Fibroblast of villous mesenchyme (primary cell): ENCODE measurements around the gene NUDT2. TPM values are rescaled to one million over a fixed set of nuclear protein-coding genes. Genes with fewer than 3 reads are reported as not detected.
"Not testable (repeated sequence)": the region's sequence is repeated elsewhere in the genome, so short reads cannot be mapped to it uniquely, and the experiment has no call there.

ENCODE experiments used
- DNase-seq: peaks from one replicate; pipeline ENCODE4 v3.0.0-alpha.2; 2010; ENCODE audit warnings: low read depth
- H3K4me3 ChIP-seq: 2 replicates; pipeline ENCODE4 v1.5.1; 2011; ENCODE audit warnings: low read depth, mild to moderate bottlenecking, low read length
- total RNA-seq: library from RNA; depleted of rRNA; stranded (reverse); fragments of >200 nt; gene quantifications from 2 replicates; pipeline ENCODE4 v1.2.3, GENCODE V29; 2012
- TF ChIP-seq, protein P1 (sequence below): IDR thresholded peaks from 2 replicates; pipeline ENCODE4 v1.5.1; 2012; ENCODE audit warnings: low read depth, mild to moderate bottlenecking, low read length; ENCODE audit not compliant: insufficient read depth

The NUDT2 gene
- total RNA-seq, 1 donor = 30.2 TPM

DNA sequence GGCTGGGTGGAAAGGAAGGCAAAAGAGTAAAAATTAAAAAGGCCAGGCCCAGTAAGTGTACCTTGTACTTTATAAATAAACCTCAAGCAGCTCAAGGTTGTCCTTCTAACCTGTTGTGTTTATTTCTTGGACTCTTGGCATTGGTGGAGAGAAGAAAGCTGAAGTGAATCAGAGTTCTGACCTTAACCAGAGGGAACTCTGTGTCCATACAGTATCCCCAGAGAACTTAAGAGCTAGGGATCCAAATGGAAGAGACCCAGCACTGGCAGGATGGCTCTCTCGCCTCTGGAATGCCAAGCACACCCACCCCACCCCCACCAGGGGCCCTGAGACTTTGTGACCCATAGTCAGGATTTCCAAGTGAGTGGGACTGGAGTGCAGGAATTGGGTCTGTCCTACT lies 14.2 kb downstream of the NUDT2 start:
- H3K4me3 ChIP-seq = no peak overlapping the region
- no peak for DNase-seq
- TF ChIP-seq, protein P1, sequence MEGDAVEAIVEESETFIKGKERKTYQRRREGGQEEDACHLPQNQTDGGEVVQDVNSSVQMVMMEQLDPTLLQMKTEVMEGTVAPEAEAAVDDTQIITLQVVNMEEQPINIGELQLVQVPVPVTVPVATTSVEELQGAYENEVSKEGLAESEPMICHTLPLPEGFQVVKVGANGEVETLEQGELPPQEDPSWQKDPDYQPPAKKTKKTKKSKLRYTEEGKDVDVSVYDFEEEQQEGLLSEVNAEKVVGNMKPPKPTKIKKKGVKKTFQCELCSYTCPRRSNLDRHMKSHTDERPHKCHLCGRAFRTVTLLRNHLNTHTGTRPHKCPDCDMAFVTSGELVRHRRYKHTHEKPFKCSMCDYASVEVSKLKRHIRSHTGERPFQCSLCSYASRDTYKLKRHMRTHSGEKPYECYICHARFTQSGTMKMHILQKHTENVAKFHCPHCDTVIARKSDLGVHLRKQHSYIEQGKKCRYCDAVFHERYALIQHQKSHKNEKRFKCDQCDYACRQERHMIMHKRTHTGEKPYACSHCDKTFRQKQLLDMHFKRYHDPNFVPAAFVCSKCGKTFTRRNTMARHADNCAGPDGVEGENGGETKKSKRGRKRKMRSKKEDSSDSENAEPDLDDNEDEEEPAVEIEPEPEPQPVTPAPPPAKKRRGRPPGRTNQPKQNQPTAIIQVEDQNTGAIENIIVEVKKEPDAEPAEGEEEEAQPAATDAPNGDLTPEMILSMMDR = no peak

DNA sequence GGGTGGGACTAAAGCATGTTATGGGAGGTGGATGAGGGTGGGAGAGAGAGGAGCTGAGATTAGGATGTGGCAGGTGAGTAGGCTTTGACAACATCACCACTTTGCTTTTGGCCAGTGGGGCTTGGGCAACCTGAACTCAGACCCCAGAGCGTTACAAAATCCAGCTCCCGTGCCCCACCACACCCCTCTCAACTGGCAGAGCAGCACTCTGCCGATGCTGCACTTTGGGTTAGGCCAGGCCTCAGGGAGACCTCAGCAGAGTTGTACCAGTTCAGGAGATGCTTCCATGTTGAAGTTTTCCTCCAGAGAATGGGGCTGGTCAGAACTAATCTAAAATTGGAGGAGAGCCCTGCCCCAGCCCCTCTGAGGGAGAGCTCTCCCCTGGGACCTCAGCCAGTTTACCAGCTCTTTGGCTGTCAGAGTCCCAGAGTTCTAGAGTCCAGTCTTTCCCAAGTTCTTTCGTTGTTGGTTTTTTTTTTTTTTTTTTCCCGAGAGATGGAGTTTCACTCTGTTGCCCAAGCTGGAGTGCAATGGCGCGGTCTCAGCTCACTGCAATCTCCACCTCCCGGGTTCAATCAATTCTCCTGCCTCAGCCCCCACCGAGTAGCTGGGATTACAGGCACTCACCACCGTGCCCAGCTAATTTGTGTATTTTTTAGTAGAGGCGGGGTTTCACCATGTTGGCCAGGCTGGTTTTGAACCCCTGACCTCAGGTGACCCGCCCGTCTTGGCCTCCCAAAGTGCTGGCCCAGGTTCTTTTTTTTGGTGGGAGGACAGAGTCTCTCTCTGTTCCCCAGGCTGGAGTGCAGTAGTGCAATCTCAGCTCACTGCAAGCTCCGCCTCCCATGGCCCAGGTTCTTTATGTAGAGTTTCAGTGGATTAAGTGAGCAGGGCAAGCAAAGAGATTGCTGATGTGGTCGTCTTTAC lies 17.8 kb downstream of the NUDT2 start:
- no peak for DNase-seq
- no peak overlapping the region for H3K4me3 ChIP-seq
- TF ChIP-seq, protein P1 = no peak

DNA sequence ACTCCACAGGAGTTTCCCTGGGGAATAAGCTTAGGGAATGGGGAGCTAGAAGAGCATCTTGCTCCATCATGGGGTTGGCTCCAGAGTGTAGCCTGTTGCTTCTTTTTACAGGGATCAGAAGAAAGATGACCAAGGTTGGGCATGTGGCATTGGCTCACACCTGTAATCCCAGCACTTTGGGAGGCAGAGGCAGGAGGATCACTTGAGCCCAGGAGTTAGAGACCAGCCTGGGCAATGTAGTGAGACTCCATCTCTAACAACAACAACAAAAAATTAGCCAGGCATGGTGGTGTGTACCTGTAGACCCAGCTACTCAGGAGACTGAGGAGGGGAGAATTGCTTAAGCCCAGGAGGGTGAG lies 18.4 kb downstream of the NUDT2 start:
- no peak for DNase-seq
- TF ChIP-seq, protein P1 = no peak
- H3K4me3 ChIP-seq = no peak overlapping the region

DNA sequence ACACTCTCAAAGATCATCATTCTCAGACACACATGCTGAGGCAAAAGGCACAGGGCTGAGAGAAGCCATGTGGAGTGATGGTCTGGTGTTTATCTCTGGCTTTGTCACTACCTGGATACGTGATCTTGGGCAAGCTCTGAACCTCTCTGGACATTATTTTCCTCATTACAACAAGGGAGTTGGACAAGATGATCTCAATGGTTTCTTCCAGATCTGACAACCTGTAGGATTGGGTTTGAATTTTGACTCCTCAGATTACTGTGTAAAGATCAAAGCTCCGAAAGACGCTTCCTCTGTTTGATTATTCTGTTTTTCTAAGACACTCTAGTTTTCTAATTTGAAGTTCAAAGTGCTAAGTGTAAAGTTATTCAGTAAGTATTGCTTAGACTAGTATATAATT lies 20.0 kb downstream of the NUDT2 start:
- DNase-seq = no peak
- TF ChIP-seq, protein P1 = no peak
- H3K4me3 ChIP-seq = no peak overlapping the region

DNA sequence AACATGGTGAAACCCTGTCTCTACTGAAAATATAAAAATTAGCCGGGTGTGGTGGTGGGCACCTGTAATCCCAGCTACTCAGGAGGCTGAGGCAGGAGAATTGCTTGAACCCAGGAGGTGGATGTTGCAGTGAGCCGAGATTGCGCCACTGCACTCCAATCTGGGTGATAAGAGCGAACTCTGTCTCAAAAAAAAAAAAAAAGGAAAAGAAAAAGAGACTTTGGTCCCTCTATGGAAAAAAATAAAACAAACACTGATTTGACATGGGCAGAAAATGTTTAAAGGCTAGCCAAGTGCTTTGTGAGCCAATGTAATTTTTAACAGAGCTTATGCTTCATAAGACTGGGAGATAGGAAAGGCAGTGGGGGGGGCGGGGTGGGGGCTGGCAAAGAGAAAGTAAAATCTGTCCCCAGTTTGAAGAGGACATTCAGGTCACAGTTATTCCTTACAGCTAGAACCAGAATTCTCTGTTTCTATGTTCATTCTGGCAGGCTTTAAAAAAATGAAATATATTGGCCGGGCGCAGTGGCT lies 22.8 kb downstream of the NUDT2 start:
- DNase-seq, H3K4me3 ChIP-seq: not testable (repeated sequence)

DNA sequence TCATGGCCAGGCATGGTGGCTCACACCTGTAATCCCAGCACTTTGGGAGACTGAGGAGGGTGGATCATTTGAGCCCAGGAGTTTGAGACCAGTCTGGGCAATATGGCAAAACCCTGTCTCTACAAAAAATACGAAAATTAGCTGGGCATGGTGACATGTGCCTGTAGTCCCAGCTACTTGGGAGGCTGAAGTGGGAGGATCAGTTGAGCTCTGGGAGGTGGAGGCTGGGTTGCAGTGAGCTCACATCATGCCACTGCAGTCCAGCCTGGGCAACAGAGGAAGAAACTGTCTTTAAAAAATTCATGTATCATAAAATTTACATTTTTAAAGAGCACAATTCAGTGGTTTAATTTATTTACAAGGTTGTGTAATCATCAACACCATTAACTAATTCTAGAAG lies 23.6 kb downstream of the NUDT2 start:
- DNase-seq = not testable (repeated sequence)

DNA sequence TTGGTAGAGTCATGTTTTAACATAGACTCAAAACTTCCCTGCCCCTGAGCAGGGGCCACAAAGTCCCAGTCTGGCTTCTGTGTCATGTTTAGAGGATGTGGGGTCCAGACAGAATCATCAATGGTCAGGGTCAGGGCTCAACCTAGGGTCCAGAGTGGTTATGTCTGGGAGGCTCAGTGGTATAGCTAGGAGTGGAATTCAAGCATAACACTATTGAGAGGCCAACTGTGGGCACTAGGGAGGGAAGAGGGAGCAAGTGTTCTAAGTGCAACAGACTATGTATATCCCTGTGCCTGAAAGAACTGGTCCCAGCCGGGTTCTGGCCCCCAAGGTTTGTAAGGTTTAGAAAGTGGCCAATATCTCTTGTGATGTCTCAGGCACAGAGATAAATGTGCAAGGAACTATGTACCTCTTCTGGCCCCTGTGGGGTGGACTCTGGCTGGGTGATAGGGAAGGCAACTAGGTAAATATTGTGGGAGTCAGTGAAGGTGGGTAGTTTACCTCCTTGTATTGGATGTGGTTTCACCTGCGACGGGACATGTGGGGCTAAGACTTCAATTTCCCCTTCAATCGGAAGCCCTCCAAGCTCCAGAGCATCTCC lies 33.3 kb downstream of the NUDT2 start:
- DNase-seq = no peak
- TF ChIP-seq, protein P1 = no peak
- no peak overlapping the region for H3K4me3 ChIP-seq

More for the DNA sequence above, 23.6 kb downstream of the NUDT2 start:
- not testable (repeated sequence) for H3K4me3 ChIP-seq
